Measurements from ENCODE around the gene TXK.

The TXK gene

GRCh38 chr4:48100256-48100655 is 33.8 kb downstream of the TXK start:
- DNase-seq: no peak

- DNase-seq: no peak
Measured at GRCh38 chr4:48095441-48095840, 38.6 kb downstream of the TXK start.

GRCh38 chr4:48093991-48094416 is 40.0 kb downstream of the TXK start:
- no peak for DNase-seq

- DNase-seq: no peak
Measured at GRCh38 chr4:48090621-48091020, 43.4 kb downstream of the TXK start.

GRCh38 chr4:48085821-48086589 is 48.0 kb downstream of the TXK start:
- no peak for DNase-seq

- no peak for DNase-seq
Measured at GRCh38 chr4:48082956-48083355, 51.1 kb downstream of the TXK start.

- no peak for DNase-seq
Measured at GRCh38 chr4:48081196-48081595, 52.9 kb downstream of the TXK start.

- DNase-seq: no peak
Measured at GRCh38 chr4:48079972-48080391, 54.1 kb downstream of the TXK start.

- DNase-seq: no peak
Measured at GRCh38 chr4:48078862-48079655, 55.0 kb downstream of the TXK start.

GRCh38 chr4:48078425-48078824 is 55.6 kb downstream of the TXK start:
- DNase-seq: no peak

- no peak for DNase-seq
Measured at GRCh38 chr4:48074657-48075056, 59.4 kb downstream of the TXK start.

GRCh38 chr4:48073567-48074103 is 60.4 kb downstream of the TXK start:
- no peak for DNase-seq

- no peak for DNase-seq
Measured at GRCh38 chr4:48071191-48071590, 62.9 kb downstream of the TXK start.

- no peak for DNase-seq
Measured at GRCh38 chr4:48069026-48069425, 65.0 kb downstream of the TXK start.

GRCh38 chr4:48068182-48068581 is 65.9 kb downstream of the TXK start:
- no peak for DNase-seq

- DNase-seq: no peak
Measured at GRCh38 chr4:48067536-48067935, 66.5 kb downstream of the TXK start.

- no peak for DNase-seq
Measured at GRCh38 chr4:48065587-48066052, 68.4 kb downstream of the TXK start.

GRCh38 chr4:48064349-48064748 is 69.7 kb downstream of the TXK start:
- no peak for DNase-seq

- DNase-seq: no peak
Measured at GRCh38 chr4:48058617-48059530, 75.2 kb downstream of the TXK start.

GRCh38 chr4:48051078-48051477 is 83.0 kb downstream of the TXK start:
- DNase-seq: no peak

- DNase-seq: no peak
Measured at GRCh38 chr4:48049483-48049882, 84.6 kb downstream of the TXK start.

GRCh38 chr4:48047896-48048295 is 86.2 kb downstream of the TXK start:
- DNase-seq: no peak

GRCh38 chr4:48047421-48047844 is 86.6 kb downstream of the TXK start:
- no peak for DNase-seq

Measured in NCI-H2171 treated with DMSO at 0.1 percent for 48 hours (cell line).